NCI-H2107 (cell line): ENCODE data around the gene GPC3.

Experiments
- DNase-seq: peaks from one replicate; lab custom pipeline; 2025; lab: John Stamatoyannopoulos, UW

Gene GPC3

DNA sequence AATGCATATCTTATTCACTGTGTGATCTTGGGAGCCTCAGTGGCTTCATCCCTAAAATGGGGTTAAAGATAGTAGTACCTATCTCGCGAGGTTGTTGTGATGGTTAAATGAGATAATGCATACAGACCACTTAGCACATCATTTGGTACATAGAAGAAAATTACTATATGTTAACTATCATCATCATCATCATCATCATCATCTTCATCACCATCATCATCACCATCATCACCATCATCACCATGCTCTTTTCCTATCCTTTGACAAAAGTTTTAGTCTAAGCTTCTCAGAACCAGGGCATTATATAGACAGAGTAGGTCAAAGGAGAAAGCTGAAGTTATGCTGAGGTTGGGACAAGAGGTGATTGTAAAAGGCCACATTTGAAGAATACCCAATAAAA, 145.0 kb downstream of the GPC3 start:
- DNase-seq: no peak

- no peak for DNase-seq
Measured at GRCh38 chrX:133838761-133839676, 146.4 kb downstream of the GPC3 start.

DNA sequence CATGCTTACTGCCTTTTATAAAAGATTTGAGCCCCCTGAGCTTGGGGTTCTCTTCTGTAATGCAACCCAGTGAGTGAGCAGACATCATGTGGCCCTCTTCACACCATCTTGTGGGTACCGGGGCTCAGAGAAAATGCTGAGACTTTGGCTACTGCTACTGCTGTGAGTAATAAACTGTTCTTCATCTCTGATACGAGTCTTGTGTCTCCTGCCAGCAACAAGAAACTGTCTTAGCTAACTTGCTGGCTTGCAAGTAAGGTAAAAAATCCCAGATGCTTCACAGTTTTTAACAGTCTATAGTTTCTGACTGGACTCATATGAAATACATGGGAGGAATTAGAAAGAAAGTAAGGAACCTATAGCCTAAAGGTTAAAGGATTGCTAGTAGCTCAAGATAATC, 148.3 kb downstream of the GPC3 start:
- no peak for DNase-seq

DNA sequence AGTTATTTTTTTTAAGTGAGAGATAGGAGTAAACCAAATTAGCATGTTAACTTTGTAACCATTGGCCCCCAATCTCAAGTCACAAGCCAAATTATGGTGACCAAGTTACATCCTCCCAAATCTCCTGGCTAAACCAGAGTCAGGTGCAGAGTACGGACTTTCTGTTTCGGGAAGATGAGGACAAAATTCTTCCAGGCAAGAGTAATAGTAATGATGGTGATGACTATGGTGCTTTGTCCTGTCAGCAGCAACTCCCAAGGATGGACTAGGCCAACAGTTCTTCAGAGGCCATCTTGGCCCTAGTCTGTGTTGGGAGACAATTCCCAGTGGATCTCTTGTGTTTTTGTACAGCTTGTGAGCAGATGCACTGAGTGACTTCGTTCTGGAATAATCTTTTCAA, 148.8 kb downstream of the GPC3 start:
- no peak for DNase-seq

- no peak for DNase-seq
Measured at GRCh38 chrX:133834771-133835170, 150.6 kb downstream of the GPC3 start.

GRCh38 chrX:133819546-133819945, 165.8 kb downstream of the GPC3 start:
- no peak for DNase-seq

- no peak for DNase-seq
Measured at GRCh38 chrX:133818019-133818418, 167.4 kb downstream of the GPC3 start.

DNA sequence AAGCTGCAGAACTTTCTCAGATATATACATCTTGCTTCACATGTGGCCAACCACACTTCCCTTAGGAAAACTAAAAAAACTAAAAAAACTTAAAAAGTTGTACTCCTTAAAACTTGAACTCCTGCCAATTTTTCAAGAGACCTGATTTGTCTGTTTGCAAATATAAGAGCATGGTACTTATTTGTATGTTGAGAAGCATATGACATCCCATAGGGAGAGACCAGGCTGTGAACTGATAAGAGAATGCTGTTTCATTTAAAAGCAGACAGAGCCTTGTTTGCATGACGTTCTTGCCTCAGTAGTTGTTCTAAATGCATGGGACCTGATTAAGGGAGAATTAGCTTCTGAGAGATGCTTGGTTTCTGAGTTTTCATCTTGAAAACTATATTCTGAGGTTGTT, 169.9 kb downstream of the GPC3 start:
- no peak for DNase-seq

GRCh38 chrX:133813971-133814370, 171.4 kb downstream of the GPC3 start:
- DNase-seq: no peak

DNA sequence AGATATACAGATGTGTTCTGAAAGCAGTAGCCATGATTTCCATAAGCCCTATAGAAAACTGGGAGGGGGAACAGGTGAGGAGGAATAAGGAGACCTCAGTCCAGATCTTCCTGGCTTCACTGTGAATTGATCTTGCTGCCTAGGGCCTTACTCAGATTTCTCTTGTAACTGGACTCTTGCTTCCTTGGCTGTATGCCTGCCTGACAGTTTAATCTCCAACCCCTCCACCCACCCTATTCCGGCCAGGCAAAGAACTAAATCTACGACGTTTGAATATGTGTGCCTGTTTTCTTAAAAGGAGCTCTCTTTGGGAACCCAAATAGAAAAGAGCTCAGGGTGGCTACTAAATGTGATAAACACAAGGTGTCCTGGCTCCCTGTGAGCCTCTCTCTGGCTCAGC, 173.0 kb downstream of the GPC3 start:
- DNase-seq: no peak

GRCh38 chrX:133810925-133811324, 174.5 kb downstream of the GPC3 start:
- no peak for DNase-seq

DNA sequence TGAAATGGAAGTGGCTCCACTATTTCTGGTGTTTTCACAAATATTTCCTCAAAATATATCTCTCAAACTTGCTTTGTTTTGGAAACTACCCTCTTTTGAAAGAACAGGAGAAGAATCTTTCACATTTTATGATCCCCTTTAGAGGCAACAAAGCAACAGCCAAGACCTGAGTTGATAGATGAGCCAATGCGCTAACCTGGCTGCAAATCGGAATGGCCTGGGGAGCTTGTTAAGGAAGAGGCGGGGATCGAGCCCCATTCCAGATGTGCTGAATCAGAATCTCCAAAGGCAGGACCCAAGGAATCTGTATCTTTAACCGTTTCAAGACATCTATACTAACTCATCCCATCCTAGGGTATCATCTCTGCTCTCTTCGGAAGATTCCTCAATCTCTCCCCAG, 181.3 kb downstream of the GPC3 start:
- no peak for DNase-seq

GRCh38 chrX:133796282-133796681, 189.1 kb downstream of the GPC3 start:
- DNase-seq: no peak

DNA sequence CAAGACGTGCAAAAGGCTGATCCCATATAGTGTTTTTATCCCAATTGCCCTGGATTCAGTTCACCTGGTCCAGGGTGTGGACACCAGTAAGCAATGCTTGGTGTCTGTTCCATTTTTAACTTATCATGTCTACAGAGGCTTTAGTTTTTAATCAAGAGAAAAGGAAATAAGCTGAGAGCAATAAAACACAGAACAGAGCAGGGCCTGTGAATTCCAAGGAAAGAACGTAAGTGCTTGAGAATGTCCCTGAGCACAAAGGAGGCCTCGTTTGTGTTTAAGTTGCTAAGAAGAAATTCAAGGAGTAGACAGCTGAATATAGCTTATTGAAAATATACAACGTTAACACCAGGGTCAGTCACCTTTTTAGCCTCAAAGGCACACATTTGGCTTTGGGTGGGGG, 191.3 kb downstream of the GPC3 start:
- DNase-seq: no peak

GRCh38 chrX:133793626-133794025, 191.8 kb downstream of the GPC3 start:
- DNase-seq: no peak

DNA sequence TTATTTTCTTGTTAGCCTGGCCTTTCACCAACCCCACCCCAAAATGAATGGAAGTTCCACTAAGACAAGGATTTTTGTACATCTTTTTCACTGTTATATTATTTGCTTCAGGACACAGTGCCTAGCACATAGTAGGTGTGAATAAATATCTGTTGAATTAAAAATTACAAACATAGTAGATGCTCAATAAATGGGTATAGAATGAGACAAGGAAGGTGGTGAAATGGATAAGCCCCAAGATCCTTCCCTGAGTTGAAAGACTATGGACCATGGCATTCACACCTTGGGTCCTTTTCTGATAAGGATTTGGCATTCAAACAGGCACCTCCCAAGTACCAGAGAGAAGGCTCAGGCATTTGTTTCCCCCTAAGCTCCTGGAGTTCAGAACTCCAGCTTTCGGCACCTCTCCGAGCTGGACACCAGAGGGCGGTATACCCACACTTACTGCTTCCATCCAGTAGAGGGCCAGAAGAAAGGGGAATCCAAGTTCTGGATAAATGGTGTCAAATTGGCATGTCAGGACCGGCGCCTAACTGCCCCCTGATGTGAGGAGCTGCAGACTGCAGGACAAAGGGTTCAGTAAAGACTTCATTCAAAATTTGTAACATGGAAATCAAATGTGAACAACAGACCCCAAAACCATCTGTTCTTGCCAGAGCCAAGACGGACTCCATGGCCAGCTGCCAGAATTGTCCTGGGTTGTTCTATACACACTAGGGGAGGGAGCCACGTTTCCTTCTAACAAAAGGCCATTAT, 193.0 kb downstream of the GPC3 start:
- peak; percentile 40 for DNase-seq

GRCh38 chrX:133789829-133790228, 195.6 kb downstream of the GPC3 start:
- no peak for DNase-seq

DNA sequence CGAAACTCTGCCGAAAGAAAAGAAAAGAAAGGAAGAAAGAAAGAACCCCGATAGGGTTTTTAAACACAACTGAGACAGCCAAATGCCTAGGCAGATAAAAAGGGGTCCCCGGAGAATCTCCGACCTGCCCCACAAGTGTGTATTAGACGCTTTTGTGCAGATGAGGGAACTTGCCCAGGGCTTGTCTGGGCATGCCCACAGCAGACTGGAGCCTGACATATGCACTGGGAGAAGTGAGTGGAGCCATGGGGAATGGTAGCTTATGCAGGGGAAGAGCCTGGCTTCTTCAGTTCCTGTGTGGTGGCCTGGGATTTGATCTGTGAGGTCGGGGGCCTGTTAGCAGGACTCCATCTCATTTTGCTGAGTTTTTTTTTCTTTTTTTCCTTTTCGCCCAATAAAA, 199.0 kb downstream of the GPC3 start:
- DNase-seq: no peak

GRCh38 chrX:133783274-133783673, 202.1 kb downstream of the GPC3 start:
- DNase-seq: no peak

- no peak for DNase-seq
Measured at GRCh38 chrX:133781174-133781573, 204.2 kb downstream of the GPC3 start.

DNA sequence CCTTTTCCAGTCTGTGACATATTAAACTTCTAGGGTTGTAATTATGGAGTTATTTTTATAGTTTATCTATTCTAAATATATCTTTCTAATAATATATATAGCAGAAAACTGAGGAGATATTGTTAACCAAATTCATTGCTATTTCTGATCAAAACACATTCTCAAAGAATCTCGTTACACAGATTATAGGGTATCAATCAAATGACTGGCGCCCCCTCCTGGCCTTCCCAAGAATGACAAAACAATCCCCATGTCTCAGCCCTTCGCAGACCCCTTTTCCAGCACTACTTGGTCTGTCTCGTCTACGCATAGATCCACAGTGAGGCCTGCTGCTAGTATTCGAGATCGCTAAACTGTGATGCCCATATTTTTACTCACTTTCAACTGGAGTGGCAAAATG, 209.3 kb downstream of the GPC3 start:
- DNase-seq: no peak

- DNase-seq: no peak
Measured at GRCh38 chrX:133774807-133775206, 210.6 kb downstream of the GPC3 start.

DNA sequence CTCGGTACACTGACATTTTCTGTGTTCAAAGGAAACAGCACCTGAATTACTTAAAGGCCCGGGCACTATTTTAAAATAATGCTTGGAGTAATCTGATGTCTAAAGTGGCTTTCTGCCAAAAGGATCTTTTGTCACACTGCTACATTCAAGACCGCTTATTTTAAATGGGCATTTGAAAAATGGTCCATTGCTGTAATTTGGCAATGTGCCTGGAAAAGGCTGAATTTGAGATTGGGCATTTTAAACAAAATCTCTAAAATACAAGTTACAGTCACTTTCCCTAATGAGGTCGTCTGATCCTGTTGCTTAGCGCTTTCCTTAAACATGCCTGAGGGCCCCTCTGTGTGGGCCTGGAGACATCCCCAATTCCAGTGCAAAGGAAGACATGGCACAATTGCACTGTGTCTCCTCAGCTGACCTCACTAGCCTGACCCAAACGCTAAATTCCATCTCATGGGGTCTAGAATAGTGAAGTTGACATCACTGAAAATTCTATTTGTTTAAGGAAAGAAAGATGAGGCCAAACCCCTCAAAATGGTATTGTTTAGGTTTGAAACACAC, 214.2 kb downstream of the GPC3 start:
- DNase-seq: no peak
